HPDE6-E6E7 (cell line): ENCODE measurements around the gene OR2S2.
"Not testable (repeated sequence)": the region's sequence is repeated elsewhere in the genome, so short reads cannot be mapped to it uniquely, and the experiment has no call there.

ENCODE experiments used
- DNase-seq: peaks from one replicate; pipeline ENCODE4 v3.0.0; 2011; ENCODE audit warnings: missing footprints; ENCODE audit errors: extremely low spot score

OR2S2 gene

DNA sequence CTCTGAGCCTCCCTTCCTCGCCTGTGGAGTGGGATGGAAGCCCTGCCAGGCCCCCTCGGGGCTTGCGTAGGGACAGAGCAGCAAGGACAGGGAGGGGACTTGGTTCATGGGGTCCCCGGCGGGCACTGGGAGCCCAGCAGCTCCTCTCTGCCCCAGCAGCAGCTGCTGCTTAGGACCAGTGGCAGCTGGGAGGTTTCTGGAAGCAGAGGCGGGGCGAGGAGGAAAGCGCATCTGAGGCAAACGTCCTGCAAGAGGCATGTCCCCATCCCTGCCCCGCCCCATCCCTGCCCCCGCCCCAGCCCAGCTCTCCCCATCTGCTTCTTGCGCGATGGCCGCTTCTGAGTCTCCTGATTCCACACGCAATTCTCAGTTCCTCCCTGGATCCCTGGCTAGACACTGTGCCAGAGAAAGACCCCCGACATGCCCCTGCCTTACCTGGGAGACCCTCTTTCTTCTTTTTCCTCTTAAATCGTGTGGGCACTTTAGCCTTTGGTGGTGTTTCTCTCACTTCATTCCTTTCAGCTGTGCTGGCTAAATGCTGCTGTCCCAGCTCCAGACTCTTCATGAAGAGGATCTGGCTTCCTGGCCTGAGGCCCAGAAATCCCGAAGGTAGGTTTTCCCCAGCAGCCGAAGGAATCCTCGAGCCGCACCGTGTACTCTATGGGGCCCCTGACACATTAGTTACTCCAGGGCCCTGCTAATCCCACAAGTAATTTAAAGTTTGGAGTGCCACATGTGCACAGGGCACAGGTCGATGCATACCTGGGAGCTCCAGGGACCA lies 4.4 kb upstream of the OR2S2 start:
- no peak for DNase-seq

- no peak for DNase-seq
These were observed 2.2 kb upstream of the OR2S2 start for GRCh38 chr9:35960039-35960655.

DNA sequence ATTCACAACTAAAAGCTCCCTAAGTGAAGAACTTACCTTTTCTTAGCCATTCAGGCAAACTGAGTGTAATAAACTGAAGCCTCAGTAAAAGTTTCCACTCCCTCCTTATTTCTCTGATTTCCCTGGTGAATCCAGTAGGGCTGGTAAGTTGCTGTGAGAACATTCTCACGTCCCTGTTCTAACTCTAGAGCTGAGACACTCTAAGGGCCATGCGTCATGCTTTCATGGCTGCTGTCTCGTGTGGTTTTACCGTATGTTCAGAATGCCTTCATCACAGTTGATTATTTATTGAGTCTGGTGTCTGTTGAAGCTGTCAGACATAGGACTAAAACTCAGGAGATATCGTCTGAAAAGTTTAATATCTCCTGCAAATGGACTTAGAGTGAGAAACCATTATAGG lies 1.3 kb downstream of the OR2S2 start:
- no peak for DNase-seq

- DNase-seq: peak; percentile 31
These were observed 2.9 kb downstream of the OR2S2 start for GRCh38 chr9:35954942-35955546.

GRCh38 chr9:35952526-35953191 lies 5.3 kb downstream of the OR2S2 start:
- no peak for DNase-seq

DNA sequence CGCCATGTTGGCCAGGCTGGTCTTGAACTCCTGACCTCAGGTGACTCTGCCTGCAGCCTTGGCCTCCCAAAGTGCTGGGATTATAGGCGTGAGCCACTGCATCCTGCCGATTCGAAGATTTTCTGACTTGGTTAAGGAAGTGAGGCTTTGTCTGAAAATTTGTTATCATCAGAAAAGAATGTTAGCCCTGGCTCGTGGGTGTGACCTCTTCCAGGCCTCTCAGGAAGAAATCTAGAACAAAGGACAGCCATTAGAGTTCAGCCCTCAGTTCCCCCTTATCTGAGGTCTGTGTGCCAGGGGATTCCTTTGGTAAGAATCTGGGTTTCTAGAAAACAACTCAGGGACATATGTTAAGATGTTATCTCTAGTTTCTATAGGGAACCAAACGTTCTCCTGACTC lies 6.2 kb downstream of the OR2S2 start:
- no peak for DNase-seq

DNA sequence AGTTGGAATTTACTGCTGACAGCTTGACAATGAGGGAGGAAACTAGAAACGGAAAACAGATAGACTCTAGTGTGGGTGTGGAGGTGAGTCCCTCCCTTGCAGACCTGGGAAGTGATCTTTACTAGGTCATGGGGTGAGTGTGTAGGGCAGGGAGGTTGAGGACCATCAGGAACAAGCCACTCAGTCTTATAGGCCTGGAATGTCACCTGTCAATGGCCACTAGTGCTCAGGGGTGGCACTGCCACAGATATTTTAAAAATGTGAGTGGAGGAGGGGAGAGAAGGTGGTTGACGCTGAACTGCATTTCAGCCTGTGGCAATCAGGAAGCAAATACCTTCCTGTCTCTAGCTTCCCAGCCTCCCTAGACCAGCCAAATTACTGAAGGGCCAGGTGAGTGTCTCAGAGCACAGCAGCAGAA lies 9.0 kb downstream of the OR2S2 start:
- DNase-seq: no peak

DNA sequence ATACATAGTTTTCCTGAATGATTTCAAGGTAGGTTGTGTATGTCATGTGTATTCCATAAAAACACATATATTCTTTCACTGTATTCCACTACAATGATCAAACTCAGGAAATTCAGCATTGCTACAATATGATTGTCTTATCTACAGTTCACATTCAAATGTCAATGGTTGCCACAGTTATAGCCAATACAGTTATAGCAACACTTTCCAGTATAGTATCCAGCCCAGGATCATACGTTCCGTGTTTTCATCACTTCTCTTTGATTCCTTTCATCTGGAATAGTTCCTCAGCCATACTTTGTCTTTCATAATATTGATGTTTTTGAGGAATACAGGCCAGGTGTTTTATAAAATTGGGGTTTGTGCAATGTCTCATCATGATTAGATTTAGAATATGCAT lies 9.5 kb downstream of the OR2S2 start:
- no peak for DNase-seq

GRCh38 chr9:35945341-35946018 lies 12.5 kb downstream of the OR2S2 start:
- DNase-seq: peak; percentile 62

GRCh38 chr9:35944841-35945240 lies 13.1 kb downstream of the OR2S2 start:
- no peak for DNase-seq

- no peak for DNase-seq
These were observed 13.8 kb downstream of the OR2S2 start for GRCh38 chr9:35944173-35944572.

DNA sequence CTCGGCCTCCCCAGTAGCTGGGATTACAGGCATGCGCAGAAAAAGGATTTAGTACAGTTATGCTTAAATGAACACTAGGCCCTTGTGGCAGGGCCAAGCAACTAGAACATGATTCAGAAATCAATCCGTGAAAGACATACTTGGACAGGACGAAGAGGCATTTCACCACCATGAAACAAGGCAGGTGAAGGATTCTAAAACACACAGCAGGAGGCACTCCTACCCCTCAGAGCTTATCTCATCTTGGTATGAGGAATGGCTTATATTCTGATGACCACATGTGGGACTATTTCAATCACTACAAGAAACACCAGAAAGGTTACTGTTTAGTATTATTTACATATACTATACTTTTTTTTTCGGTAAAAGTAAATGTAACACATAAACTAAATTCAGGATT lies 15.7 kb downstream of the OR2S2 start:
- no peak for DNase-seq

DNA sequence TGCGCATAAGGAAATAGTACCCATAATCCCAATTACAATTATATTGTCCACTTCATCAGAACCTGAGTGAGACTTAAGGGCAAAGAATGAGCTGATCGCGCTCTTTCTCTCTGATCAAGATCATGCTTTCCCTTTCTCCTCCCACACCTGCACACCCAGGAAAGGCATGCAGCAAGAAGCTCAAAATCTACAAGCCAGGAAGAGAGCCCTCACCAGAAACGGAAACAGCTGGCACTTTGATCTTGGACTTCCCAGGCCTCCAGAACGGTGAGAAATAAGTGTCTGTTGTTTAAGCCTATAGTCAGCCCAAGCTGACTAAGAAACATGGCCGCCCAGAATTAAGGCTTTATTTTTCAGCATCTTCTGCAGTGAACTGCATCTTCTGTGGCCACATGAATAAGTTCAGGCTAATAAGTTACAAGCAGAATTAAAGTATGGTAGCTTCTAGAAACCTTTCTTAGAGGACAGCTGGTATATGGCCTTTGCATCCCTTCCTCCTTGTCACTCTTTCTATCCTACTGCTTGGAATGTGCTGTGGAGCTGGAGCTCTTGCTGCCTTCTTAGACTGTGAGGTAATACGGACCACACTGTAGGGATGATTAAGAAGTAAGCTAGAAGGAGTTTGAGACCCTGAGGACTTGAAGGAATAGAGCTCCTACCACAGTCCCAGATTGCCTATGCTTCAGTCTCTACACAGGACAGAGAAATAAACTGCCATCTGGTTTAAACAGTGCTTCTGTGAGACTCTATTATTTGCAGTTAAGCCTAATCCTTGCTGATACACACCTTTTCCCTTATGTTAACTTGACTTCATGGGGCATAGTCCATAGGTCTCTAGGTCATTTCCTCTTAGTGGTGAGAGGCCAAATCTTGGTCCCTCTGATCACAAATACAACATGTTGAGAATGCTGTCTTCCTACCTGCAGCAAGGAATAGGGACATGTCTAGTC lies 17.2 kb downstream of the OR2S2 start:
- DNase-seq: no peak

- DNase-seq: no peak
These were observed 18.2 kb downstream of the OR2S2 start for GRCh38 chr9:35939679-35940250.

DNA sequence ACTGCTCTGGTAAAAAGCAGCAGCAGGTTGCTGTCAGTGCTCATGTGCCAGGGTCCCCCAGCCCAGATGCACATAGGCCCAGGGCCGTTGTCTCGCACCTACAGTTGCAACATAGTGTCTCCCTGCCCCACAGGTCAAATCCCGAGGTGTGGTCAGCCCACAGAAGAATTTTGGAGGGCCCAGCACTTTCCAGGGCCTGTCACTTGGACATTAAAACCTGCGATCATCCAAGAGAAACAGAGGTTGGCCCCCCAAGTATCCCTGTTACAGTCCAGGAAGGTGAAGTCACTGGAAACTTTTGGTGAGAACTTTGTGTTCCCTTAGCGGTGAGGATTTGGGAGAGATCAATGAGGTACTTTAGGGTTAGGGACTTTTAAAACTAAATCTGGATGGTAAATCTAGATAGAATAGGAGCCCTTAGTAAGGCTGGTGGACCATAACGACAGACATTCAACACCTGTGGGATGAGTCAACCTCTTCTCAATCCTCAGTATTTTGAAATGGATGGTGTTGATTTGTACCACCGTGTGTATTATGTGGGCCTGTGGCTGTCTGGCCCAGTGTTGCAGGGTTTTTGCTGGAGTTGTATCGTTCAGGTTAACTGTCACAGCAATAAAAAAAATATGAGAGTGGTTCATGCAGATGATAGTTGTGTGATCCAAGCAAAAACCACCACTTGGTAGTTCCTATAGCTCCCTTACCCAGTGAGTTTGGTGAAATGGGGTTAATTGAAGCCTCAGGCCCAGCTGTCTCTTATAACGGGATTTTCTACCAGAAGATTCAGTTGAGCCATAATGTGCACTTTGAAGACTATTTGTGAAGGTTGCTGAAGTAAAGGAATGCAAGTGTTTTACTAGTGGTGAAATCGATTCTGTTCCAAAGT lies 19.2 kb downstream of the OR2S2 start:
- no peak for DNase-seq

DNA sequence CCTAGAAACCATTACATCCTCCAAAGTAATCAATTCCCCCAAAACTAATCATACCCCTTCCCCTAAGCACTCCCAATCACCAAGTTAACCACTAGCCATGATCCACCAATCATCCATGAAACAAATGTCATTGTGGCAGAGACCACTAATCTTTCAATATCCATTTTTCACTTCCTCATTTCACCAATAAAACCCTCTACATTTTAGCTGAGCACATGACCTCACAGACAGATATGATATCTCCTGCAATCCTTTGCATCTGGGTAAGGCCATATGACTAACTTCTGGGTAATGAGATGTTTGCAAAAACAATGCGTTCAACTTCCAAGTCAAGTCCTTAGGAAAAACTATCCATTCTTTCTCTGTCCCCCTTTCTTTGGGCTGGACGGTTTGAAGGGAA lies 20.7 kb downstream of the OR2S2 start:
- DNase-seq: no peak

DNA sequence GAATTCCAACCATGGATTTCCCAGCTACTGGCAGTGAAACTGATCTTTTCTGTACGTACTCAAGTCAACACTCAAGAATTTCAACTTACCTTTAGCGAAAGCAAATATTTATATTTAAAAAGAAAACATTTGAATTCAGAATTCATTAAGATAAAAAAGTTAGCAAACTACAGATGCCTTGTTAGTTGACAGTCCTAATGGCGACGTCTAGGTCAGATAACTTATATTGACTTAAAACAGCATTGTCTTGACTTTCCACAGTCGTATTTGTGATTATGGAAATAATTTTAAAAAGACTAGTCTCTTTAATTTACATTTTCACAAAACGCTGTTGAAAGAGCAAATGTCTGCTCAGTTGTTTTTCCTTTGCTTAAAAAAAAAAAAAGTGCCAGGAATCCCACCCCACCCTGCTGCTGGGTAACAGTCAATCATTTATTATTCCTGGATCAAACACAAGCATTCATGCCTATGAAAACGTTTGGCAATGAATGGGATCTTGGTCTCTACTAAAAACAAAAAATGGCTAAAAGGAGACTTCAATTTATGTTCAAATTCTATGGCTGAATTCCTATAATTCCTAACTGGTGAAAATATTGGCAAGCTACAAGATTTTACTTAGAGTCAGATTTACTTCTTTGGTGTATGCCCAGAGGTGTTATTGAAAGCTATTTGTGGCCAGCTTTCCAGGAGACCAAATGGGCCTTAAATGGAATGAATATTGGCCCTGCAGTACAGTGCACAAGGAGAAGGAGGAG lies 22.0 kb downstream of the OR2S2 start:
- DNase-seq: no peak

DNA sequence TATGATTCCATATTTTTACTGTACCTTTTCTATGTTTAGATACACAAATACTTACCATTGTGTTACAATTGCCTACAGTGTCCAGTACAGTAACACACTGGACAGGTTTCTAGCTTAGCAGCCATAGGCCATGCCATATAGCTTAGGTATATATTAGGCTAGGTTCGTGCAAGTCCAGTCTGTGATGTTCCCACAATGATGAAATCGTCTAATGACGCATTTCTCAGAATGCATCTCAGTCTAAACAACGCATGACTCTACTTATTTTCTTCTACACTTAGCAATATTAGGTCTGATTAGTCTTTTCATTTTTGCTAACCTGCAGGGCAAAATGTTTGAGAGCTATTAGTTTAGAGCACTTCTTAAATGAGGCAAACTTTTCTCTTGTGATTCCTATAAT lies 22.7 kb downstream of the OR2S2 start:
- DNase-seq: no peak

DNA sequence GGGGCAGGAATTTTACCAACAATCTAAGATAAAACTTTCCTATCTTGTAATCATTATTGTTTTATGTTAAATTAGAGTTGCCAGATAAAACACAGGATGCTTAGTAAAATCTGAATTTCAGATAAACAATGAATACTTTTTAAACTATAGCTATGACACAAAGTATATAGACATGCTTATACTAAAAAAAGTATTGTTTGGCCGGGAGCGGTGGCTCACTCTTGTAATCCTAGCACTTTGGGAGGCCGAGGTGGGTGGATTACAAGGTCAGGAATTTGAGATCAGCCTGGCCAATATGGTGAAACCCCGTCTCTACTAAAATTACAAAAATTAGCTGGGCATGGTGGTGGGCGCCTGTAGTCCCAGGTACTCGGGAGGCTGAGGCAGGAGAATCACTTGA lies 23.9 kb downstream of the OR2S2 start:
- not testable (repeated sequence) for DNase-seq
